ENCODE data around the gene SLIT2.

SLIT2 gene

DNA sequence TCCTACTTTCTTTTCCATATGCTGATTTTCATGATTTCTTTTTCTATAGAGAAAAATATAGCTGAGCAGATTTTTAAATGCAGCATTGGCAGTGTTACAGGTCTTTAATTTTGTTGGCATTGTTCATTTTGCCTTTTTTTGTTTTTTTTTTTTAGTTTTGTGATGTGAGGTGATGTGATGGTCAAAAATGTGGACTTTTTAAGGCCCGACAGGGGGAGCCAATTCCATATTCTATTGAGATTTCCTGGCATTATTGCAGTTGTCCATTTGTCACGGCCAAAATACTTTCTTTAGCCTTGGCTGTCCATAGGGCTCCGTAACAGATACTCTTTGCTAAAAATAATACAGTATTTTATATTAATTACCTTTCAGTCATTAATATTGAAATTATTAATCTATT, 47.8 kb downstream of the SLIT2 start:
- DNase-seq (ENCODE audit: low spot score): peak; percentile 31

DNA sequence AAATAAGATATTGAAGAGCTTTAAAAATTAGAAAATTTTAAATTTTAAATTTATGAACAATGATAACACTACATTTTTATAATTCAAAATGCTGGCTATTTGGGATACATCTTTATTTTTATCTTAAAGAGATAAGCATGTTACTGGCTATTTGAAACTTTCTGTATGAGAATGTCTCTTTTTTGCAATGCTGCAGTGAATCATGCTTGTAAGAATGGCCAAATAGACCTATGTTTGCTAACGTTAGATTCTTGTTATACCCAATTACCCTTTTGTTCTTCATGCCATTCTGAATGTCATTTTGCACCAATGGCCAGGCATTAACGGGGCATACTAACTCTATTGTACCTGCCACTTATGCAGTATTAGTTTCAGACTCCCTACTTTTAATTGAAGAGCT, 49.5 kb downstream of the SLIT2 start:
- no peak for DNase-seq (ENCODE audit: low spot score)

All from kidney tubule cell (primary cell).